BLaER1 treated with 17β-estradiol and CSF1 and Interleukin-3, amounts not matched to agents 10 nM and 100 nM (cell line): ENCODE results near the gene DNAH8.

Experiments used
- H3K27ac ChIP-seq, 11 experiments: shearing (Covaris generic); formaldehyde crosslinking; 2 replicates each; pipeline ENCODE4 v1.8.1; 2022
- H3K27me3 ChIP-seq, 11 experiments: shearing (Covaris generic); formaldehyde crosslinking; 2 replicates each; pipeline ENCODE4 v1.8.1; 2022
- H3K36me3 ChIP-seq, 11 experiments: shearing (Covaris generic); formaldehyde crosslinking; 2 replicates each; pipeline ENCODE4 v1.8.1; 2022
- H3K4me1 ChIP-seq, 10 experiments: shearing (Covaris generic); formaldehyde crosslinking; 2 replicates each; pipeline ENCODE4 v1.8.1; 2022
- H3K4me2 ChIP-seq, 11 experiments: shearing (Covaris generic); formaldehyde crosslinking; 2 replicates each; pipeline ENCODE4 v1.8.1; 2022
- H3K4me3 ChIP-seq, 10 experiments: shearing (Covaris generic); formaldehyde crosslinking; 2 replicates each; pipeline ENCODE4 v1.8.1; 2022
- H3K9ac ChIP-seq, 11 experiments: shearing (Covaris generic); formaldehyde crosslinking; 2 replicates each; pipeline ENCODE4 v1.8.1; 2022
- H3K9me3 ChIP-seq, 11 experiments: shearing (Covaris generic); formaldehyde crosslinking; replicated peaks in 1 of 11; 2 replicates each; pipeline ENCODE4 v1.8.1; 2022
- H4K20me1 ChIP-seq, 11 experiments: shearing (Covaris generic); formaldehyde crosslinking; 2 replicates each; pipeline ENCODE4 v1.8.1; 2022
- Cebpa-rat ChIP-seq, 11 experiments: shearing (Covaris generic); IDR thresholded peaks; 2 replicates each; pipeline ENCODE4 v1.8.1; 2022

DNAH8 gene

GRCh38 chr6:39048481-39049399, 333.6 kb downstream of the DNAH8 start, which contains the start of gene GLP1R:
Gene GLP1R (plus strand): TSS chr6:39048781. CDS start chr6:39048841, 60 bp downstream.
- H3K4me1 ChIP-seq = peaks cover 51 to 60% (median 57%) of the 10 kb centered on the region in 10 experiments
- no peaks in the 10 kb centered on the region for H3K36me3 ChIP-seq
- H4K20me1 ChIP-seq = peaks cover 0 to 46% (median 19%) of the 10 kb centered on the region in 11 experiments; a peak in 16 of 22 replicates
- peaks cover 18 to 39% (median 33%) of the 10 kb centered on the region in 11 experiments for H3K27me3 ChIP-seq
- H3K4me3 ChIP-seq = peak within 1 kb of the TSS; percentile 51 to 76 (median 70)
- H3K27ac ChIP-seq = peak within 1 kb of the TSS in 8 of 11 experiments; percentile 40 to 71 (median 62); a peak in 13 of 22 replicates
- TF ChIP-seq Cebpa-rat (IDR thresholded peaks at IDR 0.05) = no peak
- peak within 1 kb of the TSS; percentile 95 to 99 (median 98) for H3K4me2 ChIP-seq
- peak within 1 kb of the TSS; percentile 20 to 84 (median 71); a peak in 21 of 22 replicates for H3K9ac ChIP-seq
- no peaks in the 10 kb centered on the region for H3K9me3 ChIP-seq

- peak overlapping the region in 8 of 11 experiments; percentile 68 to 84 (median 76); a peak in 15 of 22 replicates for H3K9ac ChIP-seq
- H3K9me3 ChIP-seq = no peaks in the 10 kb centered on the region
- TF ChIP-seq Cebpa-rat (IDR thresholded peaks at IDR 0.05) = no peak
- H3K27ac ChIP-seq = peak overlapping the region in 1 of 11 experiments; percentile 68; a peak in 2 of 22 replicates
- H3K27me3 ChIP-seq = peaks cover 18 to 39% (median 33%) of the 10 kb centered on the region in 11 experiments
- H3K4me2 ChIP-seq = peak overlapping the region; percentile 95 to 99 (median 98)
- H3K4me3 ChIP-seq = peak overlapping the region in 8 of 10 experiments; percentile 65 to 76 (median 72); a peak in 16 of 20 replicates
- H3K36me3 ChIP-seq = 0 out of 22 replicates have a peak, but pooled peaks cover 0 to 5% (median 0%) of the 10 kb centered on the region in 11 experiments
- H4K20me1 ChIP-seq = peaks cover 0 to 52% (median 19%) of the 10 kb centered on the region in 11 experiments; a peak in 16 of 22 replicates
- H3K4me1 ChIP-seq = peaks cover 52 to 66% (median 57%) of the 10 kb centered on the region in 10 experiments
These were observed 334.6 kb downstream of the DNAH8 start for GRCh38 chr6:39049575-39050283.

- peak overlapping the region in 1 of 11 experiments; percentile 4; a peak in 3 of 22 replicates for H3K9ac ChIP-seq
- H3K9me3 ChIP-seq = no peaks in the 10 kb centered on the region
- peak overlapping the region in 6 of 10 experiments; percentile 15 to 76 (median 72); a peak in 4 of 20 replicates for H3K4me3 ChIP-seq
- peak overlapping the region in 4 of 11 experiments; percentile 2 to 40 (median 23); a peak in 3 of 22 replicates for H3K27ac ChIP-seq
- H3K4me1 ChIP-seq = peaks cover 52 to 66% (median 57%) of the 10 kb centered on the region in 10 experiments
- peaks cover 18 to 39% (median 33%) of the 10 kb centered on the region in 11 experiments for H3K27me3 ChIP-seq
- H3K36me3 ChIP-seq = 0 out of 22 replicates have a peak, but pooled peaks cover 0 to 9% (median 0%) of the 10 kb centered on the region in 11 experiments
- peaks cover 0 to 53% (median 19%) of the 10 kb centered on the region in 11 experiments; a peak in 16 of 22 replicates for H4K20me1 ChIP-seq
- TF ChIP-seq Cebpa-rat (IDR thresholded peaks at IDR 0.05) = no peak
- peak overlapping the region; percentile 95 to 99 (median 98) for H3K4me2 ChIP-seq
These were observed 335.5 kb downstream of the DNAH8 start for GRCh38 chr6:39050453-39051112.

- H3K4me2 ChIP-seq = peak overlapping the region; percentile 95 to 99 (median 98)
- peaks cover 0 to 18% (median 0%) of the 10 kb centered on the region in 11 experiments; a peak in 4 of 22 replicates for H3K36me3 ChIP-seq
- no peak for TF ChIP-seq Cebpa-rat (IDR thresholded peaks at IDR 0.05)
- H3K9me3 ChIP-seq = no peaks in the 10 kb centered on the region
- peak overlapping the region in 6 of 10 experiments; percentile 13 to 46 (median 22); a peak in 4 of 20 replicates for H3K4me3 ChIP-seq
- peaks cover 18 to 39% (median 33%) of the 10 kb centered on the region in 11 experiments for H3K27me3 ChIP-seq
- peaks cover 52 to 66% (median 57%) of the 10 kb centered on the region in 10 experiments for H3K4me1 ChIP-seq
- H4K20me1 ChIP-seq = peaks cover 0 to 53% (median 19%) of the 10 kb centered on the region in 11 experiments; a peak in 16 of 22 replicates
- peak overlapping the region in 2 of 11 experiments; percentile 23 to 32; a peak in 3 of 22 replicates for H3K9ac ChIP-seq
- peak overlapping the region in 3 of 11 experiments; percentile 2 to 40 (median 12); a peak in 3 of 22 replicates for H3K27ac ChIP-seq
These were observed 336.4 kb downstream of the DNAH8 start for GRCh38 chr6:39051399-39052122.

- Histone ChIP-seq H3K4me1 (peaks cover 50 to 63% (median 53%) of the 10 kb centered on the region in 10 experiments), H3K4me2 (peak overlapping the region in 10 of 11 experiments; percentile 64 to 99 (median 98); a peak in 17 of 22 replicates), H3K4me3 (no peak overlapping the region), H3K36me3 (peaks cover 0 to 31% (median 3%) of the 10 kb centered on the region in 11 experiments; a peak in 10 of 22 replicates), H3K9me3 (no peaks in the 10 kb centered on the region), H4K20me1 (peaks cover 0 to 53% (median 19%) of the 10 kb centered on the region in 11 experiments; a peak in 16 of 22 replicates), H3K9ac (no peak overlapping the region), H3K27ac (no peak overlapping the region), H3K27me3 (peaks cover 16 to 24% (median 23%) of the 10 kb centered on the region in 11 experiments)
- TF ChIP-seq Cebpa-rat (IDR thresholded peaks at IDR 0.05) = no peak
These were observed 338.0 kb downstream of the DNAH8 start for GRCh38 chr6:39053016-39053624.

- peak overlapping the region in 6 of 11 experiments; percentile 64 to 99 (median 98); a peak in 11 of 22 replicates for H3K4me2 ChIP-seq
- no peak overlapping the region for H3K27ac ChIP-seq
- H3K9me3 ChIP-seq = no peaks in the 10 kb centered on the region
These were observed 338.9 kb downstream of the DNAH8 start for GRCh38 chr6:39053854-39054576.

More at GRCh38 chr6:39053854-39054576, 338.9 kb downstream of the DNAH8 start:
- H3K9ac ChIP-seq = no peak overlapping the region
- TF ChIP-seq Cebpa-rat (IDR thresholded peaks at IDR 0.05) = no peak
- H4K20me1 ChIP-seq = peaks cover 0 to 53% (median 19%) of the 10 kb centered on the region in 11 experiments; a peak in 16 of 22 replicates
- H3K27me3 ChIP-seq = peaks cover 7 to 15% (median 14%) of the 10 kb centered on the region in 11 experiments
- peaks cover 0 to 40% (median 12%) of the 10 kb centered on the region in 11 experiments; a peak in 15 of 22 replicates for H3K36me3 ChIP-seq
- peaks cover 43 to 54% (median 47%) of the 10 kb centered on the region in 10 experiments for H3K4me1 ChIP-seq
- no peak overlapping the region for H3K4me3 ChIP-seq
